Measurements from ENCODE around the gene AIPL1.

DNA sequence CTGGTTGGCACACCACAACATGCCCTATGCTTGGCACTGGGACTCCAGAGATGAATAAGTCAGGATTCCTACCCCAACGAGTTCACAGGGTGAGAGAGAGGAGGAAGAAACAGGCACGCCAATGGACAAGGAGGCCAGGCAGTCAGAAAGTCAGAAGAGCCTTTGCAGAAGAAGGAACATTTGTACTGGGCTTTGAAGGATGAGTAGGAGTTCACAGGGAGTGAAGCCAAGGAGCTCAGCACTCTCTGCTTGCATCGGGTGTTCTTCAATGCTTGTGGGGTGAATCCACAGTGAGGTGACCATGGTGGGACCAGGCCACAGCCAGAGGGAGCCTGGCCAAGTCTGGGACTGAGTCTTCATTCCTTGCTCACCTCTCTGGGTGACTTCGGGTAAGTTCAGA is 47.5 kb downstream of the AIPL1 start:
- TF ChIP-seq CTCF (conservative IDR thresholded peaks at IDR 0.05; ENCODE audit: low read length), result no peak
- TF ChIP-seq EZH2phosphoT487 (IDR thresholded peaks at IDR 0.05; ENCODE audit: borderline replicate concordance, low read depth, low read length), result no peak
